Gastroesophageal sphincter (tissue), 4 donors: ENCODE results near the gene HIGD2A. TPM values are rescaled to one million over a fixed set of nuclear protein-coding genes. Genes with fewer than 3 reads are reported as not detected.

Experiments used
- ATAC-seq: fragments of 150-250 bp; one replicate; pipeline ENCODE4 v1.9.1; 2016; ENCODE audit warnings: mild to moderate bottlenecking, moderate library complexity
- H3K27ac ChIP-seq, 4 donors: fragments of 200-600 bp; sonication (generic) in 3 of 4; 1 replicate in 3 of 4; 2 replicates in 1 of 4; pipeline ENCODE4 v1.5.1; 2016 to 2019
- H3K27me3 ChIP-seq: fragments of 200-600 bp; sonication (generic); one replicate; pipeline ENCODE4 v1.5.1; 2019
- H3K36me3 ChIP-seq, 2 donors: fragments of 200-600 bp; sonication (generic); one replicate each; pipeline ENCODE4 v1.5.1; 2019; ENCODE audit warnings: control low read depth in 1 of 2
- H3K4me1 ChIP-seq, 3 donors: fragments of 200-600 bp; sonication (generic); 1 replicate in 2 of 3; 2 replicates in 1 of 3; pipeline ENCODE4 v1.5.1; 2016 to 2019; ENCODE audit warnings: control low read depth in 2 of 3
- H3K4me3 ChIP-seq, 2 donors: fragments of 200-600 bp; sonication (generic); one replicate each; pipeline ENCODE4 v1.5.1; 2019; ENCODE audit warnings: mild to moderate bottlenecking in 1 of 2, moderate library complexity in 1 of 2
- H3K9me3 ChIP-seq, 3 donors: fragments of 200-600 bp; sonication (generic); one replicate each; pipeline ENCODE4 v1.5.1; 2017 to 2019; ENCODE audit warnings: control low read depth in 2 of 3
- EP300 ChIP-seq: sonication (generic); formaldehyde crosslinking; IDR thresholded peaks from one replicate; pipeline ENCODE4 v1.6.1; 2017; ENCODE audit warnings: antibody characterized with exemption, mild to moderate bottlenecking
- POLR2A ChIP-seq, 2 donors: fragments of 450-650 bp; IDR thresholded peaks; one replicate each; pipeline ENCODE4 v1.6.1; 2017; ENCODE audit warnings: antibody characterized with exemption in 2 of 2, mild to moderate bottlenecking in 2 of 2, moderate library complexity in 1 of 2
- POLR2AphosphoS5 ChIP-seq: sonication (generic); formaldehyde crosslinking; IDR thresholded peaks from one replicate; pipeline ENCODE4 v1.6.1; 2017; ENCODE audit warnings: antibody characterized with exemption
- WGBS, 2 donors: methylation state at CpG; one replicate each; pipeline ENCODE4 v1.1.5; 2018; ENCODE audit warnings: low coverage in 1 of 2; 5-methylcytosine and 5-hydroxymethylcytosine counted together
- total RNA-seq, 4 donors: library from RNA; depleted of rRNA; stranded (reverse); fragments of >200 nt; gene quantifications; one replicate each; pipeline ENCODE4 v1.1.0, GENCODE V29; 2016
- TF ChIP-seq, protein P1 (sequence below), 4 experiments: fragments of 200-600 bp in 2 of 4; fragments of 450-650 bp in 2 of 4; sonication (generic) in 1 of 4; IDR thresholded peaks; one replicate each; pipeline ENCODE4 v1.5.1; 2017 to 2019; ENCODE audit warnings: antibody characterized with exemption in 4 of 4, mild to moderate bottlenecking in 2 of 4, moderate library complexity in 2 of 4

Gene HIGD2A
- total RNA-seq, 4 donors from 2014 or later = 87.1 to 190 (median 157) TPM

GRCh38 chr5:176383248-176383905 lies 5.2 kb upstream of the HIGD2A start:
- no peak overlapping the region for H3K4me3 ChIP-seq
- ATAC-seq = no peak
- peak overlapping the region in 1 of 4 donors; percentile 83 for H3K27ac ChIP-seq
- no peaks in the 10 kb centered on the region for H3K27me3 ChIP-seq
- H3K36me3 ChIP-seq = peaks cover 0 to 40% of the 10 kb centered on the region in 2 donors
- TF ChIP-seq, protein P1, sequence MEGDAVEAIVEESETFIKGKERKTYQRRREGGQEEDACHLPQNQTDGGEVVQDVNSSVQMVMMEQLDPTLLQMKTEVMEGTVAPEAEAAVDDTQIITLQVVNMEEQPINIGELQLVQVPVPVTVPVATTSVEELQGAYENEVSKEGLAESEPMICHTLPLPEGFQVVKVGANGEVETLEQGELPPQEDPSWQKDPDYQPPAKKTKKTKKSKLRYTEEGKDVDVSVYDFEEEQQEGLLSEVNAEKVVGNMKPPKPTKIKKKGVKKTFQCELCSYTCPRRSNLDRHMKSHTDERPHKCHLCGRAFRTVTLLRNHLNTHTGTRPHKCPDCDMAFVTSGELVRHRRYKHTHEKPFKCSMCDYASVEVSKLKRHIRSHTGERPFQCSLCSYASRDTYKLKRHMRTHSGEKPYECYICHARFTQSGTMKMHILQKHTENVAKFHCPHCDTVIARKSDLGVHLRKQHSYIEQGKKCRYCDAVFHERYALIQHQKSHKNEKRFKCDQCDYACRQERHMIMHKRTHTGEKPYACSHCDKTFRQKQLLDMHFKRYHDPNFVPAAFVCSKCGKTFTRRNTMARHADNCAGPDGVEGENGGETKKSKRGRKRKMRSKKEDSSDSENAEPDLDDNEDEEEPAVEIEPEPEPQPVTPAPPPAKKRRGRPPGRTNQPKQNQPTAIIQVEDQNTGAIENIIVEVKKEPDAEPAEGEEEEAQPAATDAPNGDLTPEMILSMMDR (IDR thresholded peaks at IDR 0.05) = no peak
- no peak for TF ChIP-seq POLR2AphosphoS5
- TF ChIP-seq POLR2A (IDR thresholded peaks at IDR 0.05) = no peak
- TF ChIP-seq EP300 = no peak
- 94% methylated on average over 9 of the region's 15 CpGs; no CpG with 5 or more reads in 1 of the 2 donors for WGBS, 2 donors
- peaks cover 6 to 37% (median 7%) of the 10 kb centered on the region in 3 donors for H3K4me1 ChIP-seq
- no peaks in the 10 kb centered on the region for H3K9me3 ChIP-seq

DNA sequence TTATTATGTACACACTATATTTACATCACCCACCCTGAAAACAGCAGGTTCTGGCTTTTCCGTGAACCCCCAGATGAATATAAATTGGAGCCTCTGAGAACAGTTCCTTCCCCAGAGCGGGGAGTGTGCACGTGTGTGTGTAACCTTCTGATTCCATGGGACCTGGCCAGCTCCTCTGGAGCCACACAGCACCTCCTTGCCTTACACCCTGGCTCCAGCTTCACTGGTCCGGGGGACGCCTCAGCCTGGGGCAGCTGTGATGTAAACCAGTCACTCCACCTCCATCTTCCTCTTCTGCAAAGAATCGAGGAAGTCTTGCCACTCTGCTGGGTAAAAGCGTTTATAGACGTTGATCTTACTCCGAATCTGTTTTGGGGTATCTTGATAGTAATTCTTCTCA lies 4.6 kb upstream of the HIGD2A start:
- Histone ChIP-seq H3K9me3 (no peaks in the 10 kb centered on the region), H3K4me3 (no peak overlapping the region), H3K27me3 (no peaks in the 10 kb centered on the region), H3K4me1 (peaks cover 6 to 37% (median 7%) of the 10 kb centered on the region in 3 donors), H3K27ac (no peak overlapping the region), H3K36me3 (peaks cover 0 to 40% of the 10 kb centered on the region in 2 donors)
- 69 to 73% methylated on average over 7 to 9 of the region's 9 CpGs for WGBS, 2 donors
- TF ChIP-seq POLR2AphosphoS5 (no peak), EP300 (no peak), POLR2A (IDR thresholded peaks at IDR 0.05) (no peak)
- TF ChIP-seq, protein P1 (IDR thresholded peaks at IDR 0.05) = no peak
- ATAC-seq = no peak

GRCh38 chr5:176384366-176384930 lies 4.1 kb upstream of the HIGD2A start:
- peaks cover 0 to 40% of the 10 kb centered on the region in 2 donors for H3K36me3 ChIP-seq
- no peak overlapping the region for H3K27ac ChIP-seq
- no peak overlapping the region for H3K4me3 ChIP-seq
- TF ChIP-seq, protein P1 (IDR thresholded peaks at IDR 0.05) = no peak
- TF ChIP-seq POLR2AphosphoS5 (no peak), EP300 (no peak), POLR2A (IDR thresholded peaks at IDR 0.05) (no peak)
- no peak for ATAC-seq
- peaks cover 6 to 38% (median 7%) of the 10 kb centered on the region in 3 donors for H3K4me1 ChIP-seq
- WGBS, 2 donors = 83% methylated on average over 1 of the region's 8 CpGs; no CpG with 5 or more reads in 1 of the 2 donors
- H3K27me3 ChIP-seq = no peaks in the 10 kb centered on the region
- H3K9me3 ChIP-seq = no peaks in the 10 kb centered on the region

GRCh38 chr5:176384991-176385390 lies 3.6 kb upstream of the HIGD2A start:
- Histone ChIP-seq H3K36me3 (peaks cover 0 to 40% of the 10 kb centered on the region in 2 donors), H3K9me3 (no peaks in the 10 kb centered on the region), H3K27ac (no peak overlapping the region), H3K4me3 (no peak overlapping the region), H3K4me1 (peaks cover 6 to 43% (median 7%) of the 10 kb centered on the region in 3 donors), H3K27me3 (no peaks in the 10 kb centered on the region)
- ATAC-seq = no peak
- TF ChIP-seq, protein P1 (IDR thresholded peaks at IDR 0.05) = no peak
- TF ChIP-seq POLR2AphosphoS5 = no peak
- TF ChIP-seq EP300 = no peak
- TF ChIP-seq POLR2A (IDR thresholded peaks at IDR 0.05) = no peak
- WGBS, 2 donors = 88 to 94% methylated on average over 8 to 9 of the region's 12 CpGs

- H3K27ac ChIP-seq = no peak overlapping the region
- H3K9me3 ChIP-seq = no peaks in the 10 kb centered on the region
- H3K27me3 ChIP-seq = no peaks in the 10 kb centered on the region
- peaks cover 6 to 47% (median 7%) of the 10 kb centered on the region in 3 donors for H3K4me1 ChIP-seq
- TF ChIP-seq POLR2A (IDR thresholded peaks at IDR 0.05) = no peak
- no peak for TF ChIP-seq EP300
- TF ChIP-seq, protein P1 (IDR thresholded peaks at IDR 0.05) = no peak
- TF ChIP-seq POLR2AphosphoS5 = no peak
- no peak for ATAC-seq
- H3K4me3 ChIP-seq = no peak overlapping the region
- 73 to 86% methylated on average over 1 of the region's 1 CpG for WGBS, 2 donors
- H3K36me3 ChIP-seq = peaks cover 0 to 54% of the 10 kb centered on the region in 2 donors
Measured at GRCh38 chr5:176386491-176386890, 2.1 kb upstream of the HIGD2A start.
